ENCODE results near the gene GPBAR1.

Gene GPBAR1

DNA sequence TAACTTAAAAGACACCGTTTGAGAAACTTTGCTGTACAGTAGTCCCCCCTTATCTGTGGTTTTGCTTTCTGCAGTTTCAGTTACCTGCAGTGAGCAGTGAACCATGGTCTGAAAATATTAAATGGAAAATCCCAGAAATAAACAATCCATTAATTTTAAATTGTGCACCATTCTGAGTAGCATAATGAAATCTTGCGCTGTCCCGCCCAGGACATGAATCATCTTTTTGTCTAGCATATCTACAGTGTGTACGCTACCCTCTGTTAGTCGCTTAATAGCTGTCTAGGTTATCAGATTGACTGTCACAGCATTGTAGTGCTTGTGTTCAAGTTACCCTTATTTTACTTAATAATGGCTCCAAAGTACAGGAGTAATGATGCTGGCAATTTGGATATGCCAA, 37.8 kb upstream of the GPBAR1 start:
- H3K9ac ChIP-seq, result no peak overlapping the region

DNA sequence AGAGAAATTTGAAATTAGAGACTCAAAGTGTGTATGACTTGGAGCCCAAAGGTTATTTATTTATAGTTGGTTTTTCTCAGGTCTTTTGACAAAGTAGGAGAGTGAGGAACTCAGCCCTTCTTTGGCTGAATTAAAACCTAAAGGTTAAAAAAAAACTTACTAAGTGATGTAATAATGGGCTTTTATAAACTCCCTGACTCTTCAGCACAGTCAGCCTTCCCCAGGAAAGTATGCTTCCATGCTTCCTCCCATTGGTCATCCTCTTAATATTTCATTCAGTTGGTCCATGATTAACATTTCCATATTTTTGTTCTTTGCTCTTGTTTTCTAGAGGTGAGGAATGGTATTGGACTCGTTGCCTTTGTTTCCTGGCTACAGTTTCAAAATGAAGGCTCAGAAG, 36.6 kb upstream of the GPBAR1 start:
- peaks cover 30% of the 10 kb centered on the region for H3K79me2 ChIP-seq
- no peak overlapping the region for H3K4me3 ChIP-seq (ENCODE audit: low read depth, low read length)
- TF ChIP-seq CTCF (IDR thresholded peaks at IDR 0.05), result no peak
- no peak overlapping the region for H2AFZ ChIP-seq
- H3K9ac ChIP-seq, result no peak overlapping the region
- H3K4me2 ChIP-seq (ENCODE audit: low read length), result no peak overlapping the region
- no peaks in the 10 kb centered on the region for H3K27me3 ChIP-seq (ENCODE audit: control insufficient read depth, insufficient read depth, low read length)
- H3K36me3 ChIP-seq (ENCODE audit: control insufficient read depth, insufficient read depth, low read length), result no peaks in the 10 kb centered on the region
- no peak overlapping the region for H3K27ac ChIP-seq
- H3K9me3 ChIP-seq (ENCODE audit: control insufficient read depth, low read length), result no peaks in the 10 kb centered on the region
- peaks cover 9% of the 10 kb centered on the region for H3K4me1 ChIP-seq

More for the DNA sequence above, 37.8 kb upstream of the GPBAR1 start:
- TF ChIP-seq CTCF (IDR thresholded peaks at IDR 0.05), result no peak
- Histone ChIP-seq H3K79me2 (peaks cover 34% of the 10 kb centered on the region), H2AFZ (no peak overlapping the region), H3K4me3 (ENCODE audit: low read depth, low read length) (no peak overlapping the region), H3K4me2 (ENCODE audit: low read length) (no peak overlapping the region), H3K27ac (no peak overlapping the region), H3K36me3 (ENCODE audit: control insufficient read depth, insufficient read depth, low read length) (no peaks in the 10 kb centered on the region), H3K4me1 (peaks cover 15% of the 10 kb centered on the region), H3K9me3 (ENCODE audit: control insufficient read depth, low read length) (no peaks in the 10 kb centered on the region), H3K27me3 (ENCODE audit: control insufficient read depth, insufficient read depth, low read length) (no peaks in the 10 kb centered on the region)

GRCh38 chr2:218226903-218227302, 33.9 kb upstream of the GPBAR1 start:
- Histone ChIP-seq H3K27me3 (ENCODE audit: control insufficient read depth, insufficient read depth, low read length) (no peaks in the 10 kb centered on the region), H3K9ac (no peak overlapping the region), H3K36me3 (ENCODE audit: control insufficient read depth, insufficient read depth, low read length) (no peaks in the 10 kb centered on the region), H2AFZ (no peak overlapping the region), H3K9me3 (ENCODE audit: control insufficient read depth, low read length) (no peaks in the 10 kb centered on the region), H3K4me3 (ENCODE audit: low read depth, low read length) (no peak overlapping the region), H3K4me2 (ENCODE audit: low read length) (no peak overlapping the region), H3K79me2 (peaks cover 21% of the 10 kb centered on the region), H3K27ac (no peak overlapping the region), H3K4me1 (peaks cover 9% of the 10 kb centered on the region)
- no peak for TF ChIP-seq CTCF (IDR thresholded peaks at IDR 0.05)

DNA sequence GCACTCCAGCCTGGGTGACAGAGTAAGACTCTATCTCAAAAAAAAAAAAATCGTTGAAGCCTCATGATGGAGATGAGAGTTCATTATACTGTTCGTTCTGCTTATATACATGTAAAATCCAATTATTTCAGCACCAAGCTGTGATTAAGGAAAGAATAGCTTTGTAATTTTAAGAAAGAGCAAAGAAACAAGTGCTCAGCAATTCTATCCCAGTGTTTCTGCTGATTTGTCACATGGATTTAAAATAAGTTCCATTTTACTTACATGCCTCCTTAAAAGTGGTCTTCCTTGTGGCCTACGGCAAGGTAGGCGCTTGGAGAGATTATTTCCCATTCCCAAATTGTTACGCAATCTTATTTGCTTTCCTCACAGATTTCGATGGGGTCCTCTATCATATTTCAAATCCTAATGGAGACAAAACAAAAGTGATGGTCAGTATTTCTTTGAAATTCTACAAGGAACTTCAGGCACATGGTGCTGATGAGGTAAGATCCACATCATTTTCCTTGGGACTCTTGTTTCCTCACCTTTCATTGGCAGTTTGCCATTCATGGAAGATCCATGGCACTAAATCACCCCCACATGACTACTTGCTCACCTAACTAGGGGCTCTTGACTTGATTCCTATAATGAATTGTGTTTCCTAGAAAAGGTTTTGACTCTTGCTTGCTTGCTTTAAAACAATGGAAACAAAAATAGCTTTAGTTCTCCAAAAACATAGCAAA, 32.3 kb upstream of the GPBAR1 start:
- Histone ChIP-seq H3K4me3 (ENCODE audit: low read depth, low read length) (no peak overlapping the region), H3K9ac (no peak overlapping the region), H3K27me3 (ENCODE audit: control insufficient read depth, insufficient read depth, low read length) (no peaks in the 10 kb centered on the region), H3K36me3 (ENCODE audit: control insufficient read depth, insufficient read depth, low read length) (no peaks in the 10 kb centered on the region), H3K27ac (peak overlapping the region; percentile 22), H3K79me2 (peaks cover 13% of the 10 kb centered on the region), H3K4me2 (ENCODE audit: low read length) (no peak overlapping the region), H3K9me3 (ENCODE audit: control insufficient read depth, low read length) (no peaks in the 10 kb centered on the region), H2AFZ (no peak overlapping the region), H3K4me1 (no peaks in the 10 kb centered on the region)
- TF ChIP-seq CTCF (IDR thresholded peaks at IDR 0.05), result no peak

DNA sequence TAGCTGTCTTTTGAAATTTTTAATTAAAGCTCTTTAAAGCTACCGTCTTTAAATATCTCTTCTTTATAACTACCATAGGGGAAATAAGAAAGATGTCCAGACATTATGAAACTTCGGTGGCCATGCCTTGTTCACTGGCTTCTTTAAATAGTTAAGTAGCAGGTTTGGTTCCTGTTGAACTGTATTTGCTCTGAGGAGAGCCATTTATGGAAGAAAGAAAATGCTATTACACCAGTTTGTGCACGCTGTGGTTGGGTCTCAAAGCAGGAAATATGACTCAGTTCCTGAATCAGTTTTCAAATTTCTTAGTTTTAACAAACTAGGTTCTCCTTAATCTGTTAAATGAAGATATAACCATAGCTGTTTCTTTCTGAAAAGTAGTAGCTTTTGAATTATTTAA, 31.6 kb upstream of the GPBAR1 start:
- no peak for TF ChIP-seq CTCF (IDR thresholded peaks at IDR 0.05)

More for the DNA sequence above, 31.6 kb upstream of the GPBAR1 start:
- Histone ChIP-seq H3K4me3 (ENCODE audit: low read depth, low read length) (no peak overlapping the region), H3K27ac (peak overlapping the region; percentile 22), H3K9me3 (ENCODE audit: control insufficient read depth, low read length) (no peaks in the 10 kb centered on the region), H3K27me3 (ENCODE audit: control insufficient read depth, insufficient read depth, low read length) (no peaks in the 10 kb centered on the region), H2AFZ (no peak overlapping the region), H3K79me2 (peaks cover 13% of the 10 kb centered on the region), H3K4me1 (no peaks in the 10 kb centered on the region), H3K4me2 (ENCODE audit: low read length) (no peak overlapping the region), H3K36me3 (ENCODE audit: control insufficient read depth, insufficient read depth, low read length) (no peaks in the 10 kb centered on the region), H3K9ac (no peak overlapping the region)

Measured in parathyroid adenoma (tissue), 2 donors.